Measurements from ENCODE around the gene RFTN1.

RFTN1 gene

DNA sequence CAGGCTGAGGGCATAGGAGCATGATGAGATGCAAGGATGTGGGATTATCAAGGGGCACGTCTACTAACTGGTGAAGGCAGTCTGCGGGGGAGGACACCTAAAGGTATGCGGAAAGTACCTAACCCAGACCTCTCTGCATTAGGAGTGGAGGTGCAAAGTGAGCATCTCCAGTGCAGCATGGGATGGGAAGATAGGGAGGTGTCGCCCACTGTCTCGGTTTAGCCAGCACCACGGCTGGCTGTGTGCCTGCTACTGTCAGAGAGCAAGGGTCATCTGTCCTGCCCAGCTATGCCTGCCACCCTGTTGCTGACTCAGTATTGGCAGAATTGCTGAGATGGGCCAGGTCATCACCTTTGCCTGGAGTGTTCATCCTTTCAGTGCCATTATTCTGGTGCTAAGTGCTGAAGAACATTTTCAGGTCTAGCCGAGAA lies 208.4 kb downstream of the RFTN1 start:
- 98% methylated on average over 7 of the region's 7 CpGs for WGBS (ENCODE audit: insufficient coverage)
- no peak for DNase-seq
- H3K36me3 ChIP-seq (ENCODE audit: control insufficient read depth in 4 of 4, insufficient read depth in 4 of 4, low read length in 3 of 4): peaks cover 0 to 51% (median 2%) of the 10 kb centered on the region in 4 experiments
- ChIA-PET CTCF (interaction anchor here (1.4 to 6.4 kb wide), 4 partner anchors 8 to 245 kb away, joined by 5 to 37 read pairs (median 8); no protein-coding TSS in a partner anchor), POLR2A (no interaction called here)
- H3K27ac ChIP-seq (ENCODE audit: insufficient read depth in 1 of 2, low read depth in 1 of 2, low read length in 2 of 2, poor library complexity in 1 of 2, severe bottlenecking in 2 of 2): no peak overlapping the region
- H3K9me3 ChIP-seq (ENCODE audit: control extremely low read depth in 1 of 5, control insufficient read depth in 4 of 5, insufficient read depth in 2 of 5, low read depth in 1 of 5, low read length in 4 of 5): no peaks in the 10 kb centered on the region
- H3K4me3 ChIP-seq (ENCODE audit: control insufficient read depth in 1 of 7, extremely low read depth in 1 of 7, insufficient read depth in 4 of 7, low read depth in 2 of 7, low read length in 6 of 7): no peak overlapping the region
- H3K27me3 ChIP-seq (replicated peaks in 2 of 5; ENCODE audit: control insufficient read depth in 4 of 5, insufficient read depth in 5 of 5, low read length in 4 of 5): no peaks in the 10 kb centered on the region
- H3K4me1 ChIP-seq (ENCODE audit: control extremely low read depth in 1 of 4, control insufficient read depth in 4 of 4, insufficient read depth in 4 of 4, low read length in 3 of 4): peaks cover 10 to 63% (median 40%) of the 10 kb centered on the region in 4 experiments

DNA sequence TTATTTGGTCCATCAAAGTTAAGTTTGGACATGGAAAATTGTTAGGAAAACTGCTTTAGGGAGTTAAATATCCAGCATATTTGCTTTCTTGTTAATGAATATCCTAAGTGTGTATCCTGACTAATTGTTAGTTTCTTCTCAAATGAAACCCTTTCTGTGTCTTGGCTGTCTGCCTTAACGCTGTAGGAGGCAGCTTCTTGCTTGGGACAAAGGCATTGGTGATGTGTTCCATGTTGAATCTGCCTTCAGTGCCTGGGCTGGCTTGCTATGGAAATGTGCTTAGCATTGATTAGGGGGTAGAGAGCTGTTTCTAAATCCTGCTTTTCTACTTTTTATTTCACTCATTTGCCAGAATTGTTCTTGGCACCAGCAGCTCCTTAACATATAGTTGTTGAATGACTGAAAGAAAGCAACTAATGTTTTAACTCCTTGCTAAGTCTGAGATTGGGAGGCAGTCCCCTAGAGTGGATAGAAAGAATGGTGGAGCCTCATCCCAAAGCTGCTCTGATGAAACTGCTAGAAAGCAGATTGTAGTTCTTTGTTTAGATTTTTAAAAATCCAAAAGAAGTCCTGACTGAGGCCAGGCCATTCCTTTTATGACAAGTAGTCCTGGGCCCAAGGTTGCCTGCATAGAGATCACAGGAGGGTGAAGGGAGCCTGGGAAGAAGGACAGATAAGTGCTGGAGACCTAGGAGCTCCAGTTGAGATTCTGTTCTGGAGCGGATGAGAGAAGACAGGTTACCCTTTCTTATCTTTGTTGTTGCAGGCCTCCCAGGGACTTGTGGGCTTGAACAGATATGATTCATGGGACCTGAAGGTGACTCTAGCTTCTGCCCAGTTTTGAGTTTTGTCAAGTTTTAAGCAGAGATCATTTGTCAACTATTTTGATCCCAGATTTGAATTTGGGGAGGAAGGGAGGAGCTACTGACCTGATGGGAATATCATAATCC lies 209.2 kb downstream of the RFTN1 start:
- CTCF ChIA-PET: interaction anchor here (1.4 to 6.4 kb wide), 4 partner anchors 9 to 246 kb away, joined by 5 to 37 read pairs (median 8); no protein-coding TSS in a partner anchor
- peak; percentile 40 to 77 (median 55) for DNase-seq
- H3K4me3 ChIP-seq (ENCODE audit: control insufficient read depth in 1 of 7, extremely low read depth in 1 of 7, insufficient read depth in 4 of 7, low read depth in 2 of 7, low read length in 6 of 7): no peak overlapping the region

DNA sequence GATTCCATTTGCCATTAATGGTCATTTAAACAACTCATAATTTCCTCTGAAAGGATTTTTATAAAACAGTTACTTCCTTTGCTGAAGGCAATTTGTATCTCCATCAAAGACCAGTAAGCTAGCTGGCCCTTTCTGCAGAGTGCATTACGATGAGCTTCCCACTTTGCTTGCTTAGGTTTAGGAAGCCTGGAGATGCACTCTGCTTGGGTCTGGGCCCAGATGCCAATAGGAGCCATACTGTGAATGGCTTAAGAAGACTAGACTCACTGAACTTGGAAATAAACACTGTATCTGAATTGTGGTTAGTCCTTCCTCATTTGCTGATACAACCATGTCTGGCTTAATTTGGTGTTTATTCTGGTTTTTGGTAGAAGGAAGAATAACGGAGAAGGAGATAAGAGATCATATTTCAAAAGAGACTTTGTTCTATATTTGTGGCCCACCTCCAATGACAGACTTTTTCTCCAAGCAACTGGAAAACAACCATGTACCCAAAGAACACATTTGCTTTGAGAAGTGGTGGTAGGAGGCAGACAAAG lies 210.4 kb downstream of the RFTN1 start:
- ChIA-PET CTCF (interaction anchor here (0.8 to 6.4 kb wide), 4 partner anchors 8 to 88 kb away, joined by 3 to 37 read pairs (median 8); no protein-coding TSS in a partner anchor), POLR2A (no interaction called here)
- peak overlapping the region in 1 of 2 experiments; percentile 58 for H3K27ac ChIP-seq (ENCODE audit: insufficient read depth in 1 of 2, low read depth in 1 of 2, low read length in 2 of 2, poor library complexity in 1 of 2, severe bottlenecking in 2 of 2)
- peaks cover 0 to 59% (median 3%) of the 10 kb centered on the region in 4 experiments for H3K36me3 ChIP-seq (ENCODE audit: control insufficient read depth in 4 of 4, insufficient read depth in 4 of 4, low read length in 3 of 4)
- H3K4me1 ChIP-seq (ENCODE audit: control extremely low read depth in 1 of 4, control insufficient read depth in 4 of 4, insufficient read depth in 4 of 4, low read length in 3 of 4): peaks cover 10 to 58% (median 35%) of the 10 kb centered on the region in 4 experiments
- H3K4me3 ChIP-seq (ENCODE audit: control insufficient read depth in 1 of 7, extremely low read depth in 1 of 7, insufficient read depth in 4 of 7, low read depth in 2 of 7, low read length in 6 of 7): peak overlapping the region in 1 of 7 experiments; percentile 23
- DNase-seq: peak; percentile 21 to 71 (median 54)
- WGBS (ENCODE audit: insufficient coverage): 56% methylated on average over 1 of the region's 2 CpGs
- H3K27me3 ChIP-seq (replicated peaks in 2 of 5; ENCODE audit: control insufficient read depth in 4 of 5, insufficient read depth in 5 of 5, low read length in 4 of 5): no peaks in the 10 kb centered on the region
- H3K9me3 ChIP-seq (ENCODE audit: control extremely low read depth in 1 of 5, control insufficient read depth in 4 of 5, insufficient read depth in 2 of 5, low read depth in 1 of 5, low read length in 4 of 5): no peaks in the 10 kb centered on the region

More for the DNA sequence above, 209.2 kb downstream of the RFTN1 start:
- WGBS (ENCODE audit: insufficient coverage): 93% methylated on average over 2 of the region's 2 CpGs
- H3K4me1 ChIP-seq (ENCODE audit: control extremely low read depth in 1 of 4, control insufficient read depth in 4 of 4, insufficient read depth in 4 of 4, low read length in 3 of 4): peaks cover 10 to 62% (median 36%) of the 10 kb centered on the region in 4 experiments
- H3K36me3 ChIP-seq (ENCODE audit: control insufficient read depth in 4 of 4, insufficient read depth in 4 of 4, low read length in 3 of 4): peaks cover 0 to 51% (median 3%) of the 10 kb centered on the region in 4 experiments
- H3K27me3 ChIP-seq (replicated peaks in 2 of 5; ENCODE audit: control insufficient read depth in 4 of 5, insufficient read depth in 5 of 5, low read length in 4 of 5): no peaks in the 10 kb centered on the region
- no peaks in the 10 kb centered on the region for H3K9me3 ChIP-seq (ENCODE audit: control extremely low read depth in 1 of 5, control insufficient read depth in 4 of 5, insufficient read depth in 2 of 5, low read depth in 1 of 5, low read length in 4 of 5)
- peak overlapping the region in 1 of 2 experiments; percentile 43 for H3K27ac ChIP-seq (ENCODE audit: insufficient read depth in 1 of 2, low read depth in 1 of 2, low read length in 2 of 2, poor library complexity in 1 of 2, severe bottlenecking in 2 of 2)
- POLR2A ChIA-PET: no interaction called here

DNA sequence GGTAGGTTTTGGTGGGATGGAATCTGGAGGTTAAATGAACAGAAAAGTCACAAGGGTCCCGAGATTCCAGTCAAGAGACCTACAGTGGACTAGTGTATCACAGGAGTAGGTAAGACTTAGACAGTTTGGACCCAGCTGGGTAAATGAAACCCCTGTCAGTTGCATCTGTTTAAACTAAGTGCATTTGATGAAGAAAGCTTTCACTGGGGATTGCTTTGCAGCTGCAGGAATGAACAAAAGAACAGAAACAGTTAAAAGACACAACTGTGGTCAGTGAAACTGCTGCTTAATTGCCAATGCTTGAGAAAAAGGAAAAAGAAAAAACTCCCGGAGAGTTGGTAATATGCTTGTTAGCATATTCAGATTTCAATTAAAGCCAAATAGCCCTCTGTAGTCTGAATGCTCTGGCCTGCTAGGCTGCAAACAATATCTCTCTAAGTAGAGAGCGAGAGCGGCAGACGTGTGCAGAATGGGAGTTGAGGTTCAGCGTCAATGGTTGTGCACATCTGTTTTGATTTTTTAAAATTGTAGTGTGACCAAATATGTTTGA lies 211.3 kb downstream of the RFTN1 start:
- no peak overlapping the region for H3K27ac ChIP-seq (ENCODE audit: insufficient read depth in 1 of 2, low read depth in 1 of 2, low read length in 2 of 2, poor library complexity in 1 of 2, severe bottlenecking in 2 of 2)
- H3K4me1 ChIP-seq (ENCODE audit: control extremely low read depth in 1 of 4, control insufficient read depth in 4 of 4, insufficient read depth in 4 of 4, low read length in 3 of 4): peaks cover 10 to 58% (median 35%) of the 10 kb centered on the region in 4 experiments
- DNase-seq: no peak
- no peaks in the 10 kb centered on the region for H3K27me3 ChIP-seq (replicated peaks in 2 of 5; ENCODE audit: control insufficient read depth in 4 of 5, insufficient read depth in 5 of 5, low read length in 4 of 5)
- peaks cover 0 to 5% (median 0%) of the 10 kb centered on the region in 5 experiments for H3K9me3 ChIP-seq (ENCODE audit: control extremely low read depth in 1 of 5, control insufficient read depth in 4 of 5, insufficient read depth in 2 of 5, low read depth in 1 of 5, low read length in 4 of 5)
- POLR2A ChIA-PET: no interaction called here
- WGBS (ENCODE audit: insufficient coverage): 100% methylated on average over 1 of the region's 6 CpGs
- no peak overlapping the region for H3K4me3 ChIP-seq (ENCODE audit: control insufficient read depth in 1 of 7, extremely low read depth in 1 of 7, insufficient read depth in 4 of 7, low read depth in 2 of 7, low read length in 6 of 7)
- CTCF ChIA-PET: interaction anchor here (2.7 to 6.4 kb wide), 2 partner anchors 11 to 17 kb away, joined by 12 to 37 read pairs; no protein-coding TSS in a partner anchor
- H3K36me3 ChIP-seq (ENCODE audit: control insufficient read depth in 4 of 4, insufficient read depth in 4 of 4, low read length in 3 of 4): peaks cover 0 to 62% (median 8%) of the 10 kb centered on the region in 4 experiments

DNA sequence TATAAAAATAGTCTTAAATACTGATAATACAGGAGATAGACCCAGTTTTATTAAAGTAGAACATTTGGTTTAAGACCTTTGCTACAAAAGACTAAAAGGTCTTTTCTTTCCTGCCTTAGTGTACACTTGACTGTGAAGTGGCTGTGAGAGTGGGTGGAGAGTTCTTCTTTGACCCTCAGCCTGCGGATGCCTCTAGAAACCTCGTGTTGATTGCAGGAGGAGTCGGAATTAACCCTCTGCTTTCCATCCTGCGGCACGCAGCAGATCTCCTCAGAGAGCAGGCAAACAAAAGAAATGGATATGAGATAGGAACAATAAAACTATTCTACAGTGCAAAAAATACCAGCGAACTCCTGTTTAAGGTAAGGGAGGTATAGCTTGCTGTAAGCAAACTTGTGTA lies 212.0 kb downstream of the RFTN1 start:
- Histone ChIP-seq H3K9me3 (ENCODE audit: control extremely low read depth in 1 of 5, control insufficient read depth in 4 of 5, insufficient read depth in 2 of 5, low read depth in 1 of 5, low read length in 4 of 5) (peaks cover 0 to 9% (median 0%) of the 10 kb centered on the region in 5 experiments), H3K4me3 (ENCODE audit: control insufficient read depth in 1 of 7, extremely low read depth in 1 of 7, insufficient read depth in 4 of 7, low read depth in 2 of 7, low read length in 6 of 7) (peak overlapping the region in 2 of 7 experiments; percentile 2 to 28), H3K27ac (ENCODE audit: insufficient read depth in 1 of 2, low read depth in 1 of 2, low read length in 2 of 2, poor library complexity in 1 of 2, severe bottlenecking in 2 of 2) (no peak overlapping the region), H3K36me3 (ENCODE audit: control insufficient read depth in 4 of 4, insufficient read depth in 4 of 4, low read length in 3 of 4) (peaks cover 5 to 62% (median 11%) of the 10 kb centered on the region in 4 experiments), H3K4me1 (ENCODE audit: control extremely low read depth in 1 of 4, control insufficient read depth in 4 of 4, insufficient read depth in 4 of 4, low read length in 3 of 4) (peaks cover 10 to 58% (median 35%) of the 10 kb centered on the region in 4 experiments), H3K27me3 (replicated peaks in 2 of 5; ENCODE audit: control insufficient read depth in 4 of 5, insufficient read depth in 5 of 5, low read length in 4 of 5) (no peaks in the 10 kb centered on the region)
- no peak for DNase-seq
- ChIA-PET CTCF (interaction anchor here (0.5 to 6.4 kb wide), 6 partner anchors 12 to 249 kb away, joined by 3 to 37 read pairs (median 4); no protein-coding TSS in a partner anchor), POLR2A (no interaction called here)
- WGBS (ENCODE audit: insufficient coverage): no CpG with 5 or more reads among the region's 6 CpGs

DNA sequence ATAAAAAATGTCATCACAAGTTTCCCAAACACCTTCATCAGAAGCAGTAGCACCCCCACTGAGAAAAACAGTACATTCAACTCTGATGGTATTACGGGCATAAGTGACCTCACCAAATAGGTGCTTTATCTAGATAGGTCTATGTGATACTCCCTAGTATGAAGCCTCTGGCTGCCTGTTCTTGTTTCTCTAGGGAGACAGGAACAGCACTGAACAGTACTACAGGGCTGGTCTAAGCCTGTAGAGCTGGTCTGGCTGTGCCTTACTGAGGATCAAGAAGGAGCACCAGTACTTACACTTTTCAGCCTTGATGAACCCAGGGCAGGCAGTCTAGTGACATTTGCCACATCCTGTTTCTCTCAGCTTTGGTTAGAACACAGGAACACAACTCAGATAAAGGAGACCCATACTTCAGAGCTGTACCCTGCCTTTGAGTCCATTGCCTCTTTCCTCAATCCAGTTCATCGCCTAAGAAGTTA lies 212.6 kb downstream of the RFTN1 start:
- peak; percentile 14 to 77 (median 65) for DNase-seq
- H3K27ac ChIP-seq (ENCODE audit: insufficient read depth in 1 of 2, low read depth in 1 of 2, low read length in 2 of 2, poor library complexity in 1 of 2, severe bottlenecking in 2 of 2): no peak overlapping the region
- H3K36me3 ChIP-seq (ENCODE audit: control insufficient read depth in 4 of 4, insufficient read depth in 4 of 4, low read length in 3 of 4): peaks cover 8 to 63% (median 14%) of the 10 kb centered on the region in 4 experiments

More for the DNA sequence above, 212.6 kb downstream of the RFTN1 start:
- Histone ChIP-seq H3K27me3 (replicated peaks in 2 of 5; ENCODE audit: control insufficient read depth in 4 of 5, insufficient read depth in 5 of 5, low read length in 4 of 5) (no peaks in the 10 kb centered on the region), H3K4me1 (ENCODE audit: control extremely low read depth in 1 of 4, control insufficient read depth in 4 of 4, insufficient read depth in 4 of 4, low read length in 3 of 4) (peaks cover 10 to 58% (median 35%) of the 10 kb centered on the region in 4 experiments), H3K4me3 (ENCODE audit: control insufficient read depth in 1 of 7, extremely low read depth in 1 of 7, insufficient read depth in 4 of 7, low read depth in 2 of 7, low read length in 6 of 7) (peak overlapping the region in 3 of 7 experiments; percentile 1 to 28 (median 22)), H3K9me3 (ENCODE audit: control extremely low read depth in 1 of 5, control insufficient read depth in 4 of 5, insufficient read depth in 2 of 5, low read depth in 1 of 5, low read length in 4 of 5) (peaks cover 0 to 9% (median 0%) of the 10 kb centered on the region in 5 experiments)
- ChIA-PET POLR2A (no interaction called here), CTCF (interaction anchor here (0.9 to 6.4 kb wide), 8 partner anchors 10 to 249 kb away, joined by 3 to 37 read pairs (median 4); no protein-coding TSS in a partner anchor)
- WGBS (ENCODE audit: insufficient coverage): 67% methylated on average over 1 of the region's 2 CpGs
